Stimulated activated CD4-positive, alpha-beta T cell treated with anti-CD3 and anti-CD28 coated beads, Interleukin-2, amount 100 ng/mL, for 24 hours (primary cell): ENCODE data around the gene TEDDM1.
"Not testable (repeated sequence)": the region's sequence is repeated elsewhere in the genome, so short reads cannot be mapped to it uniquely, and the experiment has no call there.

Source experiments
- DNase-seq, 2 donors: peaks; one replicate each; pipeline ENCODE4 v3.0.0-alpha.2; 2020

Gene TEDDM1

GRCh38 chr1:182405578-182405977, 5.1 kb upstream of the TEDDM1 start:
- no peak for DNase-seq

GRCh38 chr1:182404781-182405180, 4.3 kb upstream of the TEDDM1 start:
- DNase-seq, result no peak

- no peak for DNase-seq
Observed at GRCh38 chr1:182397653-182398393, 2.6 kb downstream of the TEDDM1 start.

- DNase-seq, result no peak
Observed at GRCh38 chr1:182395906-182396305, 4.6 kb downstream of the TEDDM1 start.

GRCh38 chr1:182394055-182394775, 6.3 kb downstream of the TEDDM1 start:
- no peak for DNase-seq

GRCh38 chr1:182392050-182393028, 8.1 kb downstream of the TEDDM1 start:
- DNase-seq, result peak; percentile 27 to 44

GRCh38 chr1:182391362-182392049, 9.0 kb downstream of the TEDDM1 start, which contains the start of gene GLUL:
Gene GLUL (minus strand): TSS chr1:182391790. CDS start chr1:182388737, 3,053 bp downstream.
- peak; percentile 67 to 74 for DNase-seq

- no peak for DNase-seq
Observed at GRCh38 chr1:182391028-182391361, 9.5 kb downstream of the TEDDM1 start.

- DNase-seq, result peak; percentile 6 to 19
Observed at GRCh38 chr1:182389619-182390047, 10.8 kb downstream of the TEDDM1 start.

GRCh38 chr1:182388392-182389134, 11.9 kb downstream of the TEDDM1 start:
- DNase-seq, result no peak

GRCh38 chr1:182387566-182387965, 12.9 kb downstream of the TEDDM1 start:
- no peak for DNase-seq

- DNase-seq, result no peak
Observed at GRCh38 chr1:182386980-182387379, 13.5 kb downstream of the TEDDM1 start.

- no peak for DNase-seq
Observed at GRCh38 chr1:182385885-182386853, 14.3 kb downstream of the TEDDM1 start.

GRCh38 chr1:182384387-182384960, 16.0 kb downstream of the TEDDM1 start:
- no peak for DNase-seq

- no peak for DNase-seq
Observed at GRCh38 chr1:182383934-182384333, 16.5 kb downstream of the TEDDM1 start.

- no peak for DNase-seq
Observed at GRCh38 chr1:182383037-182383661, 17.3 kb downstream of the TEDDM1 start.

GRCh38 chr1:182381962-182382819, 18.3 kb downstream of the TEDDM1 start:
- no peak for DNase-seq

- DNase-seq, result no peak
Observed at GRCh38 chr1:182380199-182380598, 20.3 kb downstream of the TEDDM1 start.

- not testable (repeated sequence) for DNase-seq
Observed at GRCh38 chr1:182379781-182380180, 20.7 kb downstream of the TEDDM1 start.
